K562 (cell line): ENCODE measurements around the gene GJB4. TPM values are rescaled to one million over a fixed set of nuclear protein-coding genes. Genes with fewer than 3 reads are reported as not detected.
A peak's percentile ranks its signal among the peaks of the same experiment; 100 is the strongest.

ENCODE experiments used
- ATAC-seq: fragments of 200-7000 bp; cut with Tn5 transposase; 3 replicates; pipeline ENCODE4 v1.9.1; 2020; ENCODE audit warnings: moderate library complexity
- BruUV-seq: library from RNA; stranded (reverse); fragments of 400-500 nt; replicated peaks from 2 replicates; lab custom pipeline; 2021; lab: Mats Ljungman, UMichigan
- CTCF ChIA-PET: fragments of 300-600 bp; formaldehyde crosslinking; extraction: SDS; loops from one replicate; lab custom pipeline; 2021; ENCODE audit warnings: low intra/inter-chr PET ratio; lab: Yijun Ruan, JAX
- POLR2A ChIA-PET: fragments of 300-600, 350-650 bp; sonication (Branson Sonifier 250); formaldehyde crosslinking; extraction: SDS; loops from one replicate; lab custom pipeline; 2021; ENCODE audit warnings: antibody characterized with exemption, inconsistent platforms; lab: Yijun Ruan, JAX
- DNase-seq, 4 experiments: peaks; one replicate each; pipeline versions ENCODE4 v3.0.0 to v3.0.0-alpha.2; 2011 to 2018; ENCODE audit warnings: low spot score in 3 of 4, mixed read lengths in 3 of 4; ENCODE audit errors: extremely low read depth in 1 of 4
- FAIRE-seq: peaks from 2 replicates; lab custom pipeline; 2011; peaks lifted over from hg19 to GRCh38; lab: Jason Lieb, UNC
- H2AFZ ChIP-seq: 2 replicates; pipeline ENCODE4 v1.6.0; 2011; ENCODE audit warnings: low read depth, low read length, control low read depth, inconsistent platforms
- H3K27ac ChIP-seq: fragments of 200-600 bp; 3 replicates; pipeline ENCODE4 v1.8.0; 2011; ENCODE audit warnings: low read depth, mild to moderate bottlenecking, control low read depth, inconsistent platforms, low read length, moderate library complexity, mixed read lengths; ENCODE audit errors: extremely low read depth
- H3K27me3 ChIP-seq, 2 experiments: fragments of 300-600 bp in 1 of 2; 2 replicates in 1 of 2; 3 replicates in 1 of 2; pipeline versions ENCODE4 v1.6.0 to v1.8.0; 2011; ENCODE audit warnings: inconsistent platforms in 2 of 2, low read length in 2 of 2, mild to moderate bottlenecking in 1 of 2, mixed read lengths in 1 of 2, moderate library complexity in 1 of 2; ENCODE audit not compliant: control insufficient read depth in 2 of 2, insufficient read depth in 2 of 2
- H3K36me3 ChIP-seq: fragments of 300-600 bp; 3 replicates; pipeline ENCODE4 v1.8.0; 2011; ENCODE audit warnings: mild to moderate bottlenecking, low read length, inconsistent platforms; ENCODE audit not compliant: control insufficient read depth, insufficient read depth
- H3K4me1 ChIP-seq, 2 experiments: fragments of 200-600 bp in 1 of 2; replicated peaks in 1 of 2; 2 replicates in 1 of 2; 3 replicates in 1 of 2; pipeline versions ENCODE4 v1.5.1 to v1.8.0; 2011; ENCODE audit warnings: inconsistent platforms in 2 of 2, low read length in 2 of 2, mild to moderate bottlenecking in 1 of 2, mixed read lengths in 1 of 2, moderate library complexity in 1 of 2; ENCODE audit not compliant: control insufficient read depth in 2 of 2, insufficient read depth in 2 of 2
- H3K4me2 ChIP-seq: 2 replicates; pipeline ENCODE4 v1.6.1; 2011; ENCODE audit warnings: low read length, control low read depth, inconsistent platforms, mixed read lengths; ENCODE audit not compliant: insufficient read depth
- H3K4me3 ChIP-seq: fragments of 200-600 bp; sonication (generic), shearing (Covaris generic); 2 replicates; pipeline ENCODE4 v1.5.1; 2016; ENCODE audit warnings: control low read depth, inconsistent platforms
- H3K79me2 ChIP-seq: fragments of 200-600 bp; 3 replicates; pipeline ENCODE4 v1.8.0; 2011; ENCODE audit warnings: low read length, inconsistent platforms; ENCODE audit not compliant: control insufficient read depth, insufficient read depth
- H3K9ac ChIP-seq, 2 experiments: 2 replicates each; pipeline versions ENCODE4 v1.6.0 to v1.6.1; 2011; ENCODE audit warnings: low read depth in 2 of 2, low read length in 2 of 2, control low read depth in 1 of 2, inconsistent platforms in 1 of 2, mild to moderate bottlenecking in 1 of 2, mixed read lengths in 1 of 2; ENCODE audit not compliant: insufficient read depth in 1 of 2
- H3K9me1 ChIP-seq: one replicate; pipeline ENCODE4 v1.6.0; 2011; ENCODE audit warnings: inconsistent platforms, mild to moderate bottlenecking, low read length, moderate library complexity; ENCODE audit not compliant: control insufficient read depth, insufficient read depth
- H3K9me3 ChIP-seq: replicated peaks from 2 replicates; pipeline ENCODE4 v1.5.1; 2011; ENCODE audit warnings: low read depth, low read length, inconsistent platforms; ENCODE audit not compliant: control insufficient read depth, insufficient read depth
- H4K20me1 ChIP-seq: replicated peaks from 2 replicates; pipeline ENCODE4 v1.6.1; 2011; ENCODE audit warnings: low read length, inconsistent platforms, mixed read lengths; ENCODE audit not compliant: control insufficient read depth, insufficient read depth
- CEBPB ChIP-seq: fragments of 450-650 bp; IDR thresholded peaks from 2 replicates; pipeline ENCODE4 v1.6.1; 2016; ENCODE audit warnings: missing genetic modification characterization, missing compliant biosample characterization
- CEBPG ChIP-seq, 3 experiments: fragments of 200-800 bp in 1 of 3; sonication (Bioruptor generic) in 1 of 3; sonication (generic) in 1 of 3; formaldehyde crosslinking in 1 of 3; IDR thresholded peaks in 2 of 3; conservative IDR thresholded peaks in 1 of 3; 2 replicates each; pipeline versions ENCODE4 v1.6.1 to v1.8.0; 2016 to 2022; ENCODE audit warnings: missing compliant biosample characterization in 2 of 3, missing genetic modification characterization in 2 of 3, mild to moderate bottlenecking in 1 of 3, missing genetic modification reagents in 1 of 3
- HMG20B ChIP-seq: fragments of 250-450 bp; sonication (Bioruptor Pico); IDR thresholded peaks from 2 replicates; pipeline ENCODE4 v1.5.0; 2021; ENCODE audit warnings: mild to moderate bottlenecking
- HNRNPUL1 ChIP-seq: fragments of 200-400 bp; formaldehyde crosslinking; IDR thresholded peaks from 2 replicates; pipeline ENCODE4 v1.6.1; 2017; ENCODE audit warnings: low read length
- PTRF ChIP-seq: fragments of 450-650 bp; IDR thresholded peaks from 2 replicates; pipeline ENCODE4 v1.6.1; 2016; ENCODE audit warnings: mild to moderate bottlenecking, missing genetic modification characterization, missing compliant biosample characterization
- SMAD2 ChIP-seq: fragments of 150-350 bp; IDR thresholded peaks from 2 replicates; pipeline ENCODE4 v1.6.1; 2014; ENCODE audit warnings: low read depth, mild to moderate bottlenecking, low read length
- TEAD4 ChIP-seq, 2 experiments: sonication (generic) in 1 of 2; formaldehyde crosslinking in 1 of 2; IDR thresholded peaks; 2 replicates each; pipeline versions ENCODE4 v1.6.1 to v1.8.0; 2012 to 2022; ENCODE audit warnings: borderline replicate concordance in 1 of 2, inconsistent platforms in 1 of 2, low read length in 1 of 2, mild to moderate bottlenecking in 1 of 2, missing genetic modification reagents in 1 of 2
- USF2 ChIP-seq: sonication (generic); formaldehyde crosslinking; IDR thresholded peaks from 2 replicates; pipeline ENCODE4 v1.5.0; 2020; ENCODE audit warnings: missing genetic modification reagents
- WGBS: fragments of 100-300 bp; shearing (Covaris generic); methylation state at CpG from one replicate; pipeline ENCODE4 v1.1.6; 2016; ENCODE audit warnings: low coverage, mixed read lengths; ENCODE audit not compliant: insufficient coverage; ENCODE audit errors: missing lambda C conversion rate; 5-methylcytosine and 5-hydroxymethylcytosine counted together
- in situ Hi-C: fragments of 300-500 bp; cut with MboI; formaldehyde crosslinking; loops from 4 replicates; pipeline ENCODE4 v1.15.0; 2018; ENCODE audit warnings: inconsistent platforms, mixed read lengths
- intact Hi-C: fragments of 100-400 bp; cut with micrococcal nuclease; formaldehyde crosslinking; loops from 2 replicates; pipeline ENCODE4 v1.14.2; 2022
- polyA plus RNA-seq, 8 experiments: library from polyadenylated mRNA; depleted of rRNA in 4 of 8; stranded (reverse) in 5 of 8; unstranded in 3 of 8; fragments of >200 nt; fragmentation: Nextera tagmentation in 2 of 8; fragmentation: Illumina TruSeq in 1 of 8; extraction: Ambion mirVana in 2 of 8; extraction: Trizol in 1 of 8; gene quantifications; 2 replicates each; pipeline versions ENCODE4 v1.2.1 to v1.2.3, GENCODE V29; 2011 to 2014; ENCODE audit warnings: inconsistent platforms in 1 of 8, missing spikeins in 1 of 8
- total RNA-seq, 7 experiments: library from RNA; depleted of rRNA in 6 of 7; stranded (reverse); fragments of >200 nt in 6 of 7; fragmentation: Illumina TruSeq in 2 of 7; extraction: Trizol in 2 of 7; gene quantifications; 2 replicates each; pipeline versions ENCODE4 v1.2.1 to v1.2.3, GENCODE V29; 2011 to 2021; ENCODE audit warnings: low replicate concordance in 1 of 7
- TF ChIP-seq, protein P1 (sequence below), 2 experiments: IDR thresholded peaks; 2 replicates each; pipeline ENCODE4 v1.6.1; 2011; ENCODE audit warnings: borderline replicate concordance in 1 of 2, control low read depth in 1 of 2, low read depth in 1 of 2, low read length in 1 of 2, mild to moderate bottlenecking in 1 of 2, mixed read lengths in 1 of 2, moderate library complexity in 1 of 2; ENCODE audit not compliant: insufficient read depth in 1 of 2, insufficient read length in 1 of 2, poor library complexity in 1 of 2, severe bottlenecking in 1 of 2; ENCODE audit errors: extremely low read depth in 1 of 2
- TF ChIP-seq, protein P2 (sequence below): fragments of 250-450 bp; sonication (Bioruptor Pico); IDR thresholded peaks from 2 replicates; pipeline ENCODE4 v1.5.0; 2021; ENCODE audit warnings: mild to moderate bottlenecking, borderline replicate concordance

The GJB4 gene
- total and polyA plus RNA-seq, 9 of the 15 experiments (the other 6 are each of a cell fraction or from before 2014, with no cell fraction given), result 0.03 TPM; not detected in 8

DNA sequence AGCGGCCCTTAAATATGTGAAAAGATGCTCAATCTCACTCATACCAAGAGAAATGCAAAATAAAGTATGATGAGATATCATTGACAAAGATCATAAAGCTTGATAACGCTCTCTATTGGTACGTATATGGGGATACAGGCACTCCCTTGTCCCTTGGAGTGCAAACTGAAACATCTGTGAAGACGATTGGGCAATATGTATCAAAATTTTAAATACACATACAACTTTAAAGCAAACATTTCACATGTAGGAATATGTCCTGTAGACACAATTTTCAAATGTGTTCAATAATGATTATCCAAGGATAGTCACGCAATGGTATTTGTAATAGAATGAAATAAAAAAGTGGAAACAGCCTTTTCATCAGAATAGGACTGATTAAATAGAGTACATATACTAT is 19.5 kb downstream of the GJB4 start:
- intact Hi-C loops, result no loop called here
- TF ChIP-seq PTRF (no peak), CEBPG (CRISPR knock-in tag; IDR thresholded peaks at IDR 0.05) (no peak), CEBPG (tag; conservative IDR thresholded peaks at IDR 0.05 in 1 of 2, IDR thresholded peaks at IDR 0.05 in 1 of 2) (peak; percentile 34 to 72; a peak in 3 of 4 replicates), CEBPB (tag) (peak; percentile 70)
- Histone ChIP-seq H3K4me1 (peaks cover 0 to 11% of the 10 kb centered on the region in 2 experiments; a peak in 1 of 5 replicates), H3K9me3 (no peaks in the 10 kb centered on the region), H3K4me2 (no peak overlapping the region), H3K27ac (no peak overlapping the region), H3K27me3 (peaks cover 49 to 74% of the 10 kb centered on the region in 2 experiments), H4K20me1 (0 out of 2 replicates have a peak, but pooled peaks cover 3% of the 10 kb centered on the region), H3K4me3 (no peak overlapping the region), H2AFZ (no peak overlapping the region), H3K9me1 (no peaks in the 10 kb centered on the region), H3K9ac (no peak overlapping the region), H3K36me3 (no peaks in the 10 kb centered on the region), H3K79me2 (no peaks in the 10 kb centered on the region)
- ATAC-seq (no peak), DNase-seq (no peak), FAIRE-seq (no peak)
- CTCF ChIA-PET, result no interaction called here
- WGBS, result 4% methylated on average over 5 of the region's 5 CpGs
- POLR2A ChIA-PET, result no interaction called here
- no TSS peak for BruUV-seq
- in situ Hi-C loops, result no loop called here

GRCh38 chr1:34779526-34779925 is 20.0 kb downstream of the GJB4 start:
- Histone ChIP-seq H3K4me2 (no peak overlapping the region), H3K36me3 (no peaks in the 10 kb centered on the region), H3K27me3 (peaks cover 49 to 74% of the 10 kb centered on the region in 2 experiments), H2AFZ (no peak overlapping the region), H3K9me3 (no peaks in the 10 kb centered on the region), H3K4me3 (no peak overlapping the region), H3K79me2 (no peaks in the 10 kb centered on the region), H3K9ac (no peak overlapping the region), H3K27ac (no peak overlapping the region), H3K4me1 (peaks cover 0 to 11% of the 10 kb centered on the region in 2 experiments; a peak in 1 of 5 replicates), H4K20me1 (0 out of 2 replicates have a peak, but pooled peaks cover 3% of the 10 kb centered on the region), H3K9me1 (no peaks in the 10 kb centered on the region)
- intact Hi-C loops (no loop called here), in situ Hi-C loops (no loop called here)
- no peak for ATAC-seq
- 0% methylated on average over 5 of the region's 5 CpGs for WGBS
- no peak for FAIRE-seq
- no peak for TF ChIP-seq HNRNPUL1
- TF ChIP-seq TEAD4 (IDR thresholded peaks at IDR 0.05; ENCODE audit: low read length), result no peak
- TF ChIP-seq TEAD4 (CRISPR knock-in tag; IDR thresholded peaks at IDR 0.05; ENCODE audit: borderline replicate concordance), result no peak
- TF ChIP-seq, protein P1, sequence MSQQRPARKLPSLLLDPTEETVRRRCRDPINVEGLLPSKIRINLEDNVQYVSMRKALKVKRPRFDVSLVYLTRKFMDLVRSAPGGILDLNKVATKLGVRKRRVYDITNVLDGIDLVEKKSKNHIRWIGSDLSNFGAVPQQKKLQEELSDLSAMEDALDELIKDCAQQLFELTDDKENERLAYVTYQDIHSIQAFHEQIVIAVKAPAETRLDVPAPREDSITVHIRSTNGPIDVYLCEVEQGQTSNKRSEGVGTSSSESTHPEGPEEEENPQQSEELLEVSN (IDR thresholded peaks at IDR 0.05; ENCODE audit: borderline replicate concordance in 1 of 2, extremely low read depth in 1 of 2, insufficient read depth in 1 of 2, insufficient read length in 1 of 2, low read depth in 1 of 2, low read length in 1 of 2, poor library complexity in 1 of 2, severe bottlenecking in 1 of 2), result no peak
- no peak for TF ChIP-seq HMG20B (CRISPR knock-in tag)
- no peak for TF ChIP-seq USF2 (CRISPR knock-in tag)
- no peak for TF ChIP-seq SMAD2
- TF ChIP-seq, protein P2, sequence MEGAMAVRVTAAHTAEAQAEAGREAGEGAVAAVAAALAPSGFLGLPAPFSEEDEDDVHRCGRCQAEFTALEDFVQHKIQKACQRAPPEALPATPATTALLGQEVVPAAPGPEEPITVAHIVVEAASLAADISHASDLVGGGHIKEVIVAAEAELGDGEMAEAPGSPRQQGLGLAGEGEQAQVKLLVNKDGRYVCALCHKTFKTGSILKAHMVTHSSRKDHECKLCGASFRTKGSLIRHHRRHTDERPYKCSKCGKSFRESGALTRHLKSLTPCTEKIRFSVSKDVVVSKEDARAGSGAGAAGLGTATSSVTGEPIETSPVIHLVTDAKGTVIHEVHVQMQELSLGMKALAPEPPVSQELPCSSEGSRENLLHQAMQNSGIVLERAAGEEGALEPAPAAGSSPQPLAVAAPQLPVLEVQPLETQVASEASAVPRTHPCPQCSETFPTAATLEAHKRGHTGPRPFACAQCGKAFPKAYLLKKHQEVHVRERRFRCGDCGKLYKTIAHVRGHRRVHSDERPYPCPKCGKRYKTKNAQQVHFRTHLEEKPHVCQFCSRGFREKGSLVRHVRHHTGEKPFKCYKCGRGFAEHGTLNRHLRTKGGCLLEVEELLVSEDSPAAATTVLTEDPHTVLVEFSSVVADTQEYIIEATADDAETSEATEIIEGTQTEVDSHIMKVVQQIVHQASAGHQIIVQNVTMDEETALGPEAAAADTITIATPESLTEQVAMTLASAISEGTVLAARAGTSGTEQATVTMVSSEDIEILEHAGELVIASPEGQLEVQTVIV, result no peak
- ChIA-PET POLR2A (no interaction called here), CTCF (interaction anchor here (0.9 kb wide), 1 partner anchor 86 kb away, joined by 4 read pairs; no protein-coding TSS in a partner anchor)
- BruUV-seq, result no TSS peak
- no peak for DNase-seq
